Suprapubic skin (tissue), 4 donors: ENCODE data around the gene SLC5A1. TPM values are rescaled to one million over a fixed set of nuclear protein-coding genes. Genes with fewer than 3 reads are reported as not detected.

ENCODE experiments used
- DNase-seq, 2 donors: peaks; one replicate each; pipeline ENCODE4 v3.0.0-alpha.2; 2019; ENCODE audit warnings: low spot score in 2 of 2
- H3K27ac ChIP-seq: fragments of 200-600 bp; sonication (generic); one replicate; pipeline ENCODE4 v1.5.1; 2019
- H3K27me3 ChIP-seq: fragments of 200-600 bp; sonication (generic); one replicate; pipeline ENCODE4 v1.5.1; 2019
- H3K36me3 ChIP-seq: fragments of 200-600 bp; sonication (generic); one replicate; pipeline ENCODE4 v1.5.1; 2019
- H3K4me1 ChIP-seq: fragments of 200-600 bp; sonication (generic); one replicate; pipeline ENCODE4 v1.5.1; 2019
- H3K4me3 ChIP-seq: fragments of 200-600 bp; sonication (generic); one replicate; pipeline ENCODE4 v1.5.1; 2019; ENCODE audit warnings: mild to moderate bottlenecking
- H3K9me3 ChIP-seq: fragments of 200-600 bp; sonication (generic); one replicate; pipeline ENCODE4 v1.5.1; 2019
- CTCF ChIP-seq, 2 donors: fragments of 200-600 bp in 1 of 2; fragments of 450-650 bp in 1 of 2; sonication (generic) in 1 of 2; IDR thresholded peaks; one replicate each; pipeline ENCODE4 v1.5.1; 2016 to 2019; ENCODE audit warnings: antibody characterized with exemption in 2 of 2, mild to moderate bottlenecking in 1 of 2, moderate library complexity in 1 of 2
- EP300 ChIP-seq: sonication (generic); formaldehyde crosslinking; IDR thresholded peaks from one replicate; pipeline ENCODE4 v1.6.1; 2017; ENCODE audit warnings: antibody characterized with exemption
- POLR2A ChIP-seq, 2 donors: fragments of 450-650 bp; IDR thresholded peaks; one replicate each; pipeline ENCODE4 v1.6.1; 2017; ENCODE audit warnings: antibody characterized with exemption in 2 of 2, mild to moderate bottlenecking in 2 of 2, moderate library complexity in 2 of 2
- POLR2AphosphoS5 ChIP-seq, 3 donors: sonication (generic); formaldehyde crosslinking; IDR thresholded peaks; one replicate each; pipeline ENCODE4 v1.6.1; 2017; ENCODE audit warnings: antibody characterized with exemption in 3 of 3
- WGBS: methylation state at CpG from one replicate; pipeline ENCODE4 v1.1.5; 2018; 5-methylcytosine and 5-hydroxymethylcytosine counted together
- total RNA-seq, 4 donors: library from RNA; depleted of rRNA; stranded (reverse); fragments of >200 nt; gene quantifications; one replicate each; pipeline ENCODE4 v1.1.0, GENCODE V29; 2016

Gene SLC5A1
- total RNA-seq, 4 donors from 2014 or later: 11.1 to 31.3 (median 22.3) TPM

GRCh38 chr22:32059426-32059825, 16.4 kb downstream of the SLC5A1 start:
- no peaks in the 10 kb centered on the region for H3K9me3 ChIP-seq
- no peak overlapping the region for H3K4me3 ChIP-seq
- H3K36me3 ChIP-seq: no peaks in the 10 kb centered on the region
- no peak for TF ChIP-seq EP300
- TF ChIP-seq POLR2AphosphoS5 (IDR thresholded peaks at IDR 0.05): no peak
- TF ChIP-seq CTCF (IDR thresholded peaks at IDR 0.05): no peak
- H3K4me1 ChIP-seq: no peaks in the 10 kb centered on the region
- DNase-seq: no peak
- no peak overlapping the region for H3K27ac ChIP-seq
- WGBS: 73% methylated on average over 4 of the region's 4 CpGs
- no peaks in the 10 kb centered on the region for H3K27me3 ChIP-seq

GRCh38 chr22:32063701-32064100, 20.6 kb downstream of the SLC5A1 start:
- Histone ChIP-seq H3K27me3 (no peaks in the 10 kb centered on the region), H3K9me3 (no peaks in the 10 kb centered on the region), H3K27ac (no peak overlapping the region), H3K36me3 (no peaks in the 10 kb centered on the region), H3K4me3 (no peak overlapping the region), H3K4me1 (no peaks in the 10 kb centered on the region)
- no peak for DNase-seq
- 82% methylated on average over 2 of the region's 2 CpGs for WGBS
- TF ChIP-seq POLR2A (IDR thresholded peaks at IDR 0.05) (no peak), EP300 (no peak), POLR2AphosphoS5 (IDR thresholded peaks at IDR 0.05) (no peak), CTCF (IDR thresholded peaks at IDR 0.05) (no peak)

GRCh38 chr22:32066820-32067219, 23.8 kb downstream of the SLC5A1 start:
- no peaks in the 10 kb centered on the region for H3K27me3 ChIP-seq
- no peak for DNase-seq
- H3K4me1 ChIP-seq: no peaks in the 10 kb centered on the region
- 78% methylated on average over 3 of the region's 3 CpGs for WGBS
- TF ChIP-seq CTCF (IDR thresholded peaks at IDR 0.05) (no peak), POLR2AphosphoS5 (IDR thresholded peaks at IDR 0.05) (no peak), EP300 (no peak), POLR2A (IDR thresholded peaks at IDR 0.05) (no peak)
- H3K27ac ChIP-seq: no peak overlapping the region
- no peaks in the 10 kb centered on the region for H3K9me3 ChIP-seq
- H3K4me3 ChIP-seq: no peak overlapping the region
- H3K36me3 ChIP-seq: no peaks in the 10 kb centered on the region

DNA sequence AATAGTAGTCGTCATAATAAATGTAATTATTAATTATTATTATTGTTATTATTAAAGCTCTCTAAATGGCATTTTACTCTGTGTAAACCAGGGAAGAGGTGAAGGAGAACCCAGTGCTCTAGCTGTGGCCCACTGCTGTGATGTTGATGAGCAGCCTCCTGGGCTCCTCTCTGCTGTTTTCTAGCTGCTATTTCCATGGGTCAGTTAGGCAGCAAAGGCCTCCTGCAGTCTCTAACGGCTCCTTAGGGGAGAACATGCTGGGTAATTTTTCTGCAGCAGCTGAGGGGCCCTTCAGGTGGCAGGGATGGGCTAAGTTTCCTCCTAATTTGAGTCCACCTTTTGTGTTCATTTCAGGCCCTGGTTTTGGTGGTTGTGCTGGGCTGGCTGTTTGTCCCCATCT, 24.6 kb downstream of the SLC5A1 start:
- H3K27ac ChIP-seq: no peak overlapping the region
- H3K9me3 ChIP-seq: no peaks in the 10 kb centered on the region
- TF ChIP-seq EP300 (no peak), CTCF (IDR thresholded peaks at IDR 0.05) (no peak), POLR2AphosphoS5 (IDR thresholded peaks at IDR 0.05) (no peak)
- no peaks in the 10 kb centered on the region for H3K4me1 ChIP-seq
- H3K27me3 ChIP-seq: no peaks in the 10 kb centered on the region
- H3K36me3 ChIP-seq: no peaks in the 10 kb centered on the region
- H3K4me3 ChIP-seq: no peak overlapping the region
- WGBS: 13% methylated on average over 2 of the region's 2 CpGs
- DNase-seq: no peak

- Histone ChIP-seq H3K9me3 (no peaks in the 10 kb centered on the region), H3K4me3 (no peak overlapping the region), H3K36me3 (no peaks in the 10 kb centered on the region), H3K27ac (no peak overlapping the region), H3K27me3 (peaks cover 6% of the 10 kb centered on the region), H3K4me1 (no peaks in the 10 kb centered on the region)
- WGBS: 76% methylated on average over 4 of the region's 4 CpGs
- TF ChIP-seq POLR2A (IDR thresholded peaks at IDR 0.05) (no peak), POLR2AphosphoS5 (IDR thresholded peaks at IDR 0.05) (no peak), CTCF (IDR thresholded peaks at IDR 0.05) (no peak), EP300 (no peak)
- DNase-seq: no peak
Measured at GRCh38 chr22:32069579-32070372, 26.7 kb downstream of the SLC5A1 start.
